ENCODE results near the gene PGP. TPM values are rescaled to one million over a fixed set of nuclear protein-coding genes. Genes with fewer than 3 reads are reported as not detected.

PGP gene
- total RNA-seq, 1 experiment from 2014 or later: 32.6 TPM

- ATAC-seq (no peak), DNase-seq (ENCODE audit: low read depth, low spot score) (no peak)
- no peaks in the 10 kb centered on the region for H3K9me3 ChIP-seq (ENCODE audit: control insufficient read depth in 1 of 2, insufficient read depth in 1 of 2, low read depth in 1 of 2, low read length in 2 of 2)
- ChIA-PET RAD21 (ENCODE audit: low non-redundant PET in 1 of 2, low total read pairs in 2 of 2, uncharacterized antibody in 2 of 2, unreplicated experiment in 2 of 2) (no interaction called here), POLR2A (interaction anchor here (1.4 kb wide), 1 partner anchor 16 kb away, joined by 10 read pairs; the partner anchor contains the start of gene TRAF7), CTCF (no interaction called here)
- no peak overlapping the region for H3K4me2 ChIP-seq (ENCODE audit: low read length)
- H4K20me1 ChIP-seq (ENCODE audit: insufficient read depth): no peaks in the 10 kb centered on the region
- H3K79me2 ChIP-seq (ENCODE audit: insufficient read depth, low read length): peaks cover 15% of the 10 kb centered on the region
- no peaks in the 10 kb centered on the region for H3K27me3 ChIP-seq (ENCODE audit: insufficient read depth, low read length)
- no peak overlapping the region for H3K27ac ChIP-seq (ENCODE audit: low read depth, low read length)
- H3K9me2 ChIP-seq (ENCODE audit: insufficient read depth): no peaks in the 10 kb centered on the region
- TF ChIP-seq EGR1 (IDR thresholded peaks at IDR 0.05; ENCODE audit: low read depth): no peak
- no peak for TF ChIP-seq SIN3A (IDR thresholded peaks at IDR 0.05; ENCODE audit: low read depth)
- TF ChIP-seq ZBTB33 (IDR thresholded peaks at IDR 0.05; ENCODE audit: extremely low read depth, insufficient replicate concordance, low read length): no peak
- TF ChIP-seq CEBPB (IDR thresholded peaks at IDR 0.05; ENCODE audit: low read depth): no peak
- no peak for TF ChIP-seq ELF1 (IDR thresholded peaks at IDR 0.05; ENCODE audit: borderline replicate concordance, low read depth)
- TF ChIP-seq EZH2 (IDR thresholded peaks at IDR 0.05): no peak
- TF ChIP-seq YY1 (IDR thresholded peaks at IDR 0.05; ENCODE audit: extremely low read depth, insufficient replicate concordance, low read depth, low read length): no peak
- no peak for TF ChIP-seq MAX (IDR thresholded peaks at IDR 0.05)
- intact Hi-C loops (cut with micrococcal nuclease): no loop called here
- no peak overlapping the region for H3K9ac ChIP-seq (ENCODE audit: low read length)
- H2AFZ ChIP-seq (ENCODE audit: low read depth, low read length, poor library complexity, severe bottlenecking): no peak overlapping the region
- no TSS peak for BruUV-seq (replicated peaks)
- H3K4me1 ChIP-seq (ENCODE audit: control insufficient read depth in 1 of 2, insufficient read depth in 2 of 2, low read length in 2 of 2): no peaks in the 10 kb centered on the region
- no peak overlapping the region for H3K4me3 ChIP-seq (replicated peaks in 1 of 2; ENCODE audit: low read depth in 1 of 2, low read length in 2 of 2)
- peaks cover 12 to 51% of the 10 kb centered on the region in 2 experiments; a peak in 3 of 4 replicates for H3K36me3 ChIP-seq (ENCODE audit: control insufficient read depth in 1 of 2, insufficient read depth in 2 of 2, low read length in 2 of 2)
Measured at GRCh38 chr16:2171601-2172178, 43.0 kb downstream of the PGP start.
